HCT116 (cell line): ENCODE measurements around the gene PICALM. TPM values are rescaled to one million over a fixed set of nuclear protein-coding genes. Genes with fewer than 3 reads are reported as not detected.

Experiments
- ATAC-seq: fragments of 200-7000 bp; cut with Tn5 transposase; 2 replicates; pipeline ENCODE4 v1.9.1; 2020; ENCODE audit warnings: mild to moderate bottlenecking, moderate library complexity
- BruUV-seq: library from RNA; stranded (reverse); fragments of 400-500 nt; replicated peaks from 2 replicates; lab custom pipeline; 2021; lab: Mats Ljungman, UMichigan
- CTCF ChIA-PET: fragments of 300-600 bp; sonication (Branson Sonifier 250); formaldehyde crosslinking; loops from one replicate; lab custom pipeline; 2021; ENCODE audit warnings: antibody characterized with exemption; lab: Charles Lee
- POLR2A ChIA-PET: fragments of 300-600, 350-600 bp; sonication (Branson Sonifier 250); formaldehyde crosslinking; loops from one replicate; lab custom pipeline; 2021; ENCODE audit warnings: antibody characterized with exemption; lab: Charles Lee
- RAD21 ChIA-PET, 2 experiments: fragments of 300-600 bp; sonication (Branson Sonifier 250); formaldehyde crosslinking; loops; one replicate each; lab custom pipeline; 2023; ENCODE audit warnings: low total read pairs in 2 of 2; ENCODE audit not compliant: uncharacterized antibody in 2 of 2, unreplicated experiment in 2 of 2, low non-redundant PET in 1 of 2; lab: Charles Lee
- DNase-seq: peaks from one replicate; pipeline ENCODE4 v3.0.0-alpha.2; 2010; ENCODE audit warnings: low read depth, low spot score
- H2AFZ ChIP-seq: fragments of 200-600 bp; shearing (Covaris generic), sonication (generic); 2 replicates; pipeline ENCODE4 v1.6.1; 2017; ENCODE audit warnings: low read depth, mixed run types, mixed read lengths, antibody characterized with exemption, low read length; ENCODE audit not compliant: poor library complexity, severe bottlenecking
- H3K27ac ChIP-seq: 2 replicates; pipeline ENCODE4 v1.5.1; 2012; ENCODE audit warnings: low read depth, low read length
- H3K27me3 ChIP-seq: fragments of 200-600 bp; sonication (generic); 2 replicates; pipeline ENCODE4 v1.6.1; 2016; ENCODE audit warnings: mixed run types, low read length, mixed read lengths; ENCODE audit not compliant: insufficient read depth
- H3K36me3 ChIP-seq, 2 experiments: fragments of 200-500 bp in 1 of 2; fragments of 200-600 bp in 1 of 2; sonication (Bioruptor generic) in 1 of 2; sonication (generic) in 1 of 2; 2 replicates each; pipeline versions ENCODE4 v1.5.1 to v1.6.1; 2014 to 2016; ENCODE audit warnings: low read length in 2 of 2, inconsistent platforms in 1 of 2, mixed read lengths in 1 of 2, mixed run types in 1 of 2; ENCODE audit not compliant: insufficient read depth in 2 of 2, control insufficient read depth in 1 of 2
- H3K4me1 ChIP-seq, 2 experiments: fragments of 200-600 bp in 1 of 2; sonication (generic) in 1 of 2; 2 replicates each; pipeline versions ENCODE4 v1.5.1 to v1.6.1; 2012 to 2017; ENCODE audit warnings: low read length in 2 of 2, inconsistent platforms in 1 of 2, mild to moderate bottlenecking in 1 of 2, mixed read lengths in 1 of 2, mixed run types in 1 of 2, moderate library complexity in 1 of 2; ENCODE audit not compliant: insufficient read depth in 2 of 2, control insufficient read depth in 1 of 2
- H3K4me2 ChIP-seq: fragments of 200-600 bp; sonication (generic); 2 replicates; pipeline ENCODE4 v1.6.1; 2017; ENCODE audit warnings: mixed run types, low read length, mixed read lengths
- H3K4me3 ChIP-seq, 2 experiments: fragments of 200-600 bp in 1 of 2; sonication (generic) in 1 of 2; replicated peaks in 1 of 2; 2 replicates each; pipeline ENCODE4 v1.5.1; 2011 to 2016; ENCODE audit warnings: low read length in 2 of 2, control low read depth in 1 of 2, low read depth in 1 of 2, mild to moderate bottlenecking in 1 of 2, mixed read lengths in 1 of 2, mixed run types in 1 of 2
- H3K79me2 ChIP-seq: fragments of 200-600 bp; sonication (generic); 2 replicates; pipeline ENCODE4 v1.6.1; 2017; ENCODE audit warnings: mild to moderate bottlenecking, mixed run types, low read length, moderate library complexity, mixed read lengths; ENCODE audit not compliant: insufficient read depth
- H3K9ac ChIP-seq: fragments of 200-600 bp; sonication (generic); 2 replicates; pipeline ENCODE4 v1.6.1; 2016; ENCODE audit warnings: low read length, mixed read lengths
- H3K9me2 ChIP-seq: fragments of 200-600 bp; sonication (generic), shearing (Covaris generic); 2 replicates; pipeline ENCODE4 v1.6.1; 2017; ENCODE audit warnings: mixed run types, mild to moderate bottlenecking, moderate library complexity; ENCODE audit not compliant: insufficient read depth
- H3K9me3 ChIP-seq, 2 experiments: fragments of 200-500 bp in 1 of 2; fragments of 200-600 bp in 1 of 2; sonication (Bioruptor generic) in 1 of 2; sonication (generic) in 1 of 2; 2 replicates each; pipeline ENCODE4 v1.6.1; 2014 to 2017; ENCODE audit warnings: low read length in 2 of 2, mixed read lengths in 2 of 2, inconsistent platforms in 1 of 2, low read depth in 1 of 2, mild to moderate bottlenecking in 1 of 2, mixed run types in 1 of 2, moderate library complexity in 1 of 2; ENCODE audit not compliant: control insufficient read depth in 1 of 2, insufficient read depth in 1 of 2
- H4K20me1 ChIP-seq: fragments of 200-600 bp; sonication (generic), shearing (Covaris generic); 2 replicates; pipeline ENCODE4 v1.6.1; 2017; ENCODE audit warnings: mixed run types, mild to moderate bottlenecking, moderate library complexity; ENCODE audit not compliant: insufficient read depth
- ATF3 ChIP-seq: IDR thresholded peaks from 2 replicates; pipeline ENCODE4 v1.6.1; 2012
- CBX3 ChIP-seq: IDR thresholded peaks from 2 replicates; pipeline ENCODE4 v1.6.1; 2012; ENCODE audit warnings: low read depth
- CEBPB ChIP-seq: IDR thresholded peaks from 2 replicates; pipeline ENCODE4 v1.6.1; 2012; ENCODE audit warnings: low read depth
- CTCF ChIP-seq, 3 experiments: fragments of 200-600 bp in 1 of 3; sonication (generic) in 1 of 3; IDR thresholded peaks in 2 of 3; conservative IDR thresholded peaks in 1 of 3; 2 replicates each; pipeline ENCODE4 v1.5.1; 2012 to 2017; ENCODE audit warnings: low read depth in 2 of 3, low read length in 2 of 3, antibody characterized with exemption in 1 of 3, borderline replicate concordance in 1 of 3, control low read depth in 1 of 3, mild to moderate bottlenecking in 1 of 3, mixed read lengths in 1 of 3, mixed run types in 1 of 3, moderate library complexity in 1 of 3; ENCODE audit not compliant: insufficient read depth in 1 of 3
- ELF1 ChIP-seq: IDR thresholded peaks from 2 replicates; pipeline ENCODE4 v1.6.1; 2012; ENCODE audit warnings: low read depth, borderline replicate concordance
- EZH2 ChIP-seq: fragments of 200-600 bp; sonication (generic); IDR thresholded peaks from 2 replicates; pipeline ENCODE4 v1.6.1; 2017; ENCODE audit warnings: antibody characterized with exemption, mixed run types
- EZH2phosphoT487 ChIP-seq: fragments of 200-600 bp; IDR thresholded peaks from 2 replicates; pipeline ENCODE4 v1.6.1; 2018; ENCODE audit warnings: antibody characterized with exemption, borderline replicate concordance
- FOSL1 ChIP-seq: IDR thresholded peaks from 2 replicates; pipeline ENCODE4 v1.6.1; 2012; ENCODE audit warnings: low read depth
- POLR2A ChIP-seq: IDR thresholded peaks from 2 replicates; pipeline ENCODE4 v1.7.0; 2011; ENCODE audit warnings: borderline replicate concordance; ENCODE audit not compliant: insufficient read depth, insufficient read length; ENCODE audit errors: extremely low read depth
- POLR2AphosphoS5 ChIP-seq: IDR thresholded peaks from 2 replicates; pipeline ENCODE4 v1.6.1; 2011; ENCODE audit warnings: mild to moderate bottlenecking, low read depth, low read length, moderate library complexity
- RAD21 ChIP-seq: IDR thresholded peaks from 2 replicates; pipeline ENCODE4 v1.6.1; 2012; ENCODE audit warnings: low read depth, mild to moderate bottlenecking
- SP1 ChIP-seq: IDR thresholded peaks from 2 replicates; pipeline ENCODE4 v1.6.1; 2012; ENCODE audit warnings: low read depth
- YY1 ChIP-seq: IDR thresholded peaks from 2 replicates; pipeline ENCODE4 v1.6.1; 2011; ENCODE audit warnings: low read length, low read depth, moderate library complexity, mild to moderate bottlenecking; ENCODE audit not compliant: insufficient replicate concordance; ENCODE audit errors: extremely low read depth
- ZNF274 ChIP-seq: fragments of 200-500 bp; sonication (Bioruptor generic); IDR thresholded peaks from 2 replicates; pipeline ENCODE4 v1.6.1; 2014; ENCODE audit warnings: mild to moderate bottlenecking, low read depth, low read length, inconsistent platforms
- intact Hi-C: fragments of 100-400 bp; cut with micrococcal nuclease; formaldehyde crosslinking; loops from 2 replicates; pipeline ENCODE4 v1.10.0; 2022
- total RNA-seq: library from RNA; stranded (reverse); gene quantifications from one replicate; pipeline ENCODE4 v1.2.1, GENCODE V29; 2021; ENCODE audit not compliant: unreplicated experiment
- TF ChIP-seq, protein P1 (sequence below): IDR thresholded peaks from 2 replicates; pipeline ENCODE4 v1.6.1; 2011; ENCODE audit warnings: mild to moderate bottlenecking, low read length, moderate library complexity; ENCODE audit not compliant: insufficient replicate concordance; ENCODE audit errors: extremely low read depth
- TF ChIP-seq, protein P2 (sequence below): IDR thresholded peaks from 2 replicates; pipeline ENCODE4 v1.6.1; 2012; ENCODE audit warnings: low read depth

PICALM gene
- total RNA-seq, 1 experiment from 2014 or later, result 90.6 TPM

GRCh38 chr11:85949798-85950197, 119.1 kb downstream of the PICALM start:
- TF ChIP-seq ZNF274 (no peak), ATF3 (no peak), POLR2AphosphoS5 (no peak), POLR2A (no peak), CEBPB (no peak), EZH2phosphoT487 (no peak), FOSL1 (no peak), CTCF (IDR thresholded peaks at IDR 0.05 in 2 of 3, conservative IDR thresholded peaks at IDR 0.05 in 1 of 3; ENCODE audit: borderline replicate concordance in 1 of 3, insufficient read depth in 1 of 3, low read depth in 2 of 3, low read length in 2 of 3) (no peak), EZH2 (no peak), SP1 (no peak), CBX3 (no peak), YY1 (no peak), RAD21 (no peak), ELF1 (no peak)
- TF ChIP-seq, protein P1, sequence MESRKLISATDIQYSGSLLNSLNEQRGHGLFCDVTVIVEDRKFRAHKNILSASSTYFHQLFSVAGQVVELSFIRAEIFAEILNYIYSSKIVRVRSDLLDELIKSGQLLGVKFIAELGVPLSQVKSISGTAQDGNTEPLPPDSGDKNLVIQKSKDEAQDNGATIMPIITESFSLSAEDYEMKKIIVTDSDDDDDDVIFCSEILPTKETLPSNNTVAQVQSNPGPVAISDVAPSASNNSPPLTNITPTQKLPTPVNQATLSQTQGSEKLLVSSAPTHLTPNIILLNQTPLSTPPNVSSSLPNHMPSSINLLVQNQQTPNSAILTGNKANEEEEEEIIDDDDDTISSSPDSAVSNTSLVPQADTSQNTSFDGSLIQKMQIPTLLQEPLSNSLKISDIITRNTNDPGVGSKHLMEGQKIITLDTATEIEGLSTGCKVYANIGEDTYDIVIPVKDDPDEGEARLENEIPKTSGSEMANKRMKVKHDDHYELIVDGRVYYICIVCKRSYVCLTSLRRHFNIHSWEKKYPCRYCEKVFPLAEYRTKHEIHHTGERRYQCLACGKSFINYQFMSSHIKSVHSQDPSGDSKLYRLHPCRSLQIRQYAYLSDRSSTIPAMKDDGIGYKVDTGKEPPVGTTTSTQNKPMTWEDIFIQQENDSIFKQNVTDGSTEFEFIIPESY, result no peak
- TF ChIP-seq, protein P2, sequence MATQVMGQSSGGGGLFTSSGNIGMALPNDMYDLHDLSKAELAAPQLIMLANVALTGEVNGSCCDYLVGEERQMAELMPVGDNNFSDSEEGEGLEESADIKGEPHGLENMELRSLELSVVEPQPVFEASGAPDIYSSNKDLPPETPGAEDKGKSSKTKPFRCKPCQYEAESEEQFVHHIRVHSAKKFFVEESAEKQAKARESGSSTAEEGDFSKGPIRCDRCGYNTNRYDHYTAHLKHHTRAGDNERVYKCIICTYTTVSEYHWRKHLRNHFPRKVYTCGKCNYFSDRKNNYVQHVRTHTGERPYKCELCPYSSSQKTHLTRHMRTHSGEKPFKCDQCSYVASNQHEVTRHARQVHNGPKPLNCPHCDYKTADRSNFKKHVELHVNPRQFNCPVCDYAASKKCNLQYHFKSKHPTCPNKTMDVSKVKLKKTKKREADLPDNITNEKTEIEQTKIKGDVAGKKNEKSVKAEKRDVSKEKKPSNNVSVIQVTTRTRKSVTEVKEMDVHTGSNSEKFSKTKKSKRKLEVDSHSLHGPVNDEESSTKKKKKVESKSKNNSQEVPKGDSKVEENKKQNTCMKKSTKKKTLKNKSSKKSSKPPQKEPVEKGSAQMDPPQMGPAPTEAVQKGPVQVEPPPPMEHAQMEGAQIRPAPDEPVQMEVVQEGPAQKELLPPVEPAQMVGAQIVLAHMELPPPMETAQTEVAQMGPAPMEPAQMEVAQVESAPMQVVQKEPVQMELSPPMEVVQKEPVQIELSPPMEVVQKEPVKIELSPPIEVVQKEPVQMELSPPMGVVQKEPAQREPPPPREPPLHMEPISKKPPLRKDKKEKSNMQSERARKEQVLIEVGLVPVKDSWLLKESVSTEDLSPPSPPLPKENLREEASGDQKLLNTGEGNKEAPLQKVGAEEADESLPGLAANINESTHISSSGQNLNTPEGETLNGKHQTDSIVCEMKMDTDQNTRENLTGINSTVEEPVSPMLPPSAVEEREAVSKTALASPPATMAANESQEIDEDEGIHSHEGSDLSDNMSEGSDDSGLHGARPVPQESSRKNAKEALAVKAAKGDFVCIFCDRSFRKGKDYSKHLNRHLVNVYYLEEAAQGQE, result no peak
- H2AFZ ChIP-seq, result no peak overlapping the region
- no peak overlapping the region for H3K27ac ChIP-seq
- ATAC-seq (no peak), DNase-seq (no peak)
- peaks cover 0 to 19% of the 10 kb centered on the region in 2 experiments; a peak in 1 of 4 replicates for H3K4me1 ChIP-seq
- no peak overlapping the region for H3K4me2 ChIP-seq
- no peaks in the 10 kb centered on the region; a peak in 1 of 4 replicates for H3K9me3 ChIP-seq
- ChIA-PET POLR2A (no interaction called here), CTCF (no interaction called here), RAD21 (no interaction called here)
- no TSS peak for BruUV-seq
- no peak overlapping the region for H3K9ac ChIP-seq
- H3K9me2 ChIP-seq, result no peaks in the 10 kb centered on the region
- H4K20me1 ChIP-seq, result no peaks in the 10 kb centered on the region
- no peak overlapping the region for H3K4me3 ChIP-seq
- no peaks in the 10 kb centered on the region for H3K36me3 ChIP-seq
- H3K27me3 ChIP-seq, result no peaks in the 10 kb centered on the region
- intact Hi-C loops, result loop anchor here (10.0 kb wide), 1 partner anchor 355 kb away; no protein-coding TSS in a partner anchor
- no peaks in the 10 kb centered on the region for H3K79me2 ChIP-seq
